Activated CD4-positive, alpha-beta memory T cell treated with anti-CD3 and anti-CD28 coated beads for 36 hours (primary cell): ENCODE data around the gene FASLG. TPM values are rescaled to one million over a fixed set of nuclear protein-coding genes. Genes with fewer than 3 reads are reported as not detected.
A peak's percentile ranks its signal among the peaks of the same experiment; 100 is the strongest.

Source experiments
- CTCF ChIA-PET: fragments of 350-600 bp; sonication (Branson Sonifier 250); formaldehyde crosslinking; loops from one replicate; lab custom pipeline; 2021; ENCODE audit warnings: antibody characterized with exemption, inconsistent platforms; lab: Charles Lee
- POLR2A ChIA-PET: fragments of 350-600 bp; sonication (Branson Sonifier 250); formaldehyde crosslinking; loops from one replicate; lab custom pipeline; 2021; ENCODE audit warnings: antibody characterized with exemption; lab: Charles Lee
- DNase-seq: peaks from one replicate; pipeline ENCODE4 v3.0.0-alpha.2; 2020
- H3K27ac Mint-ChIP-seq: one replicate; pipeline ENCODE4 v1.8.0; 2021; ENCODE audit warnings: mixed read lengths
- H3K27me3 Mint-ChIP-seq: one replicate; pipeline ENCODE4 v1.8.0; 2021; ENCODE audit warnings: mixed read lengths
- H3K36me3 Mint-ChIP-seq: one replicate; pipeline ENCODE4 v1.8.0; 2021; ENCODE audit warnings: mixed read lengths
- H3K4me1 Mint-ChIP-seq: one replicate; pipeline ENCODE4 v1.8.0; 2021; ENCODE audit warnings: low read depth, mixed read lengths
- H3K4me3 Mint-ChIP-seq: one replicate; pipeline ENCODE4 v1.8.0; 2021; ENCODE audit warnings: mild to moderate bottlenecking, mixed read lengths
- H3K9me3 Mint-ChIP-seq: one replicate; pipeline ENCODE4 v1.8.0; 2021; ENCODE audit warnings: mixed read lengths
- intact Hi-C: fragments of 100-400 bp; cut with micrococcal nuclease; formaldehyde crosslinking; loops from one replicate; pipeline ENCODE4 v1.15.1; 2023
- total RNA-seq, 2 experiments: library from RNA; stranded (reverse); gene quantifications; one replicate each; pipeline ENCODE4 v1.2.3, GENCODE V29; 2021

Gene FASLG
- total RNA-seq, 2 experiments from 2014 or later: 8.2 to 8.6 TPM

- no peaks in the 10 kb centered on the region for H3K9me3 Mint-ChIP-seq
- peaks cover 49% of the 10 kb centered on the region for H3K4me1 Mint-ChIP-seq
- H3K27me3 Mint-ChIP-seq: peaks cover 8% of the 10 kb centered on the region
- intact Hi-C loops: loop anchor here (1.0 to 5.0 kb wide), 2 partner anchors 8 to 33 kb away; no protein-coding TSS in a partner anchor
- H3K4me3 Mint-ChIP-seq: no peak overlapping the region
- no peak for DNase-seq
- ChIA-PET CTCF (interaction anchor here (1.1 to 3.9 kb wide), 2 partner anchors 90 to 98 kb away, joined by 3 to 14 read pairs; no protein-coding TSS in a partner anchor), POLR2A (no interaction called here)
- H3K27ac Mint-ChIP-seq: no peak overlapping the region
- no peaks in the 10 kb centered on the region for H3K36me3 Mint-ChIP-seq
Measured at GRCh38 chr1:172629170-172629569, 29.7 kb upstream of the FASLG start.

- DNase-seq: no peak
- CTCF ChIA-PET: interaction anchor here (1.1 to 3.9 kb wide), 2 partner anchors 90 to 98 kb away, joined by 3 to 14 read pairs; no protein-coding TSS in a partner anchor
Measured at GRCh38 chr1:172629638-172630037, 29.3 kb upstream of the FASLG start.

GRCh38 chr1:172630056-172630818 is 28.7 kb upstream of the FASLG start:
- intact Hi-C loops: no loop called here
- ChIA-PET POLR2A (no interaction called here), CTCF (interaction anchor here (1.1 to 3.9 kb wide), 2 partner anchors 89 to 97 kb away, joined by 3 to 14 read pairs; no protein-coding TSS in a partner anchor)
- Mint-ChIP-seq H3K4me1 (peaks cover 49% of the 10 kb centered on the region), H3K27ac (no peak overlapping the region), H3K4me3 (no peak overlapping the region), H3K36me3 (no peaks in the 10 kb centered on the region), H3K9me3 (no peaks in the 10 kb centered on the region), H3K27me3 (peaks cover 8% of the 10 kb centered on the region)
- no peak for DNase-seq

More at GRCh38 chr1:172629638-172630037, 29.3 kb upstream of the FASLG start:
- Mint-ChIP-seq H3K27me3 (peaks cover 8% of the 10 kb centered on the region), H3K27ac (no peak overlapping the region), H3K4me1 (peaks cover 49% of the 10 kb centered on the region), H3K9me3 (no peaks in the 10 kb centered on the region), H3K4me3 (no peak overlapping the region), H3K36me3 (no peaks in the 10 kb centered on the region)
- intact Hi-C loops: loop anchor here (1.0 to 5.0 kb wide), 2 partner anchors 8 to 33 kb away; no protein-coding TSS in a partner anchor
- POLR2A ChIA-PET: no interaction called here

- H3K27me3 Mint-ChIP-seq: peaks cover 7% of the 10 kb centered on the region
- no peaks in the 10 kb centered on the region for H3K9me3 Mint-ChIP-seq
- H3K4me3 Mint-ChIP-seq: no peak overlapping the region
- no peaks in the 10 kb centered on the region for H3K36me3 Mint-ChIP-seq
- H3K27ac Mint-ChIP-seq: no peak overlapping the region
- ChIA-PET CTCF (interaction anchor here (3.9 kb wide), 1 partner anchor 89 kb away, joined by 14 read pairs; no protein-coding TSS in a partner anchor), POLR2A (no interaction called here)
- intact Hi-C loops: no loop called here
- DNase-seq: no peak
- H3K4me1 Mint-ChIP-seq: peaks cover 47% of the 10 kb centered on the region
Measured at GRCh38 chr1:172630868-172631267, 28.0 kb upstream of the FASLG start.

DNA sequence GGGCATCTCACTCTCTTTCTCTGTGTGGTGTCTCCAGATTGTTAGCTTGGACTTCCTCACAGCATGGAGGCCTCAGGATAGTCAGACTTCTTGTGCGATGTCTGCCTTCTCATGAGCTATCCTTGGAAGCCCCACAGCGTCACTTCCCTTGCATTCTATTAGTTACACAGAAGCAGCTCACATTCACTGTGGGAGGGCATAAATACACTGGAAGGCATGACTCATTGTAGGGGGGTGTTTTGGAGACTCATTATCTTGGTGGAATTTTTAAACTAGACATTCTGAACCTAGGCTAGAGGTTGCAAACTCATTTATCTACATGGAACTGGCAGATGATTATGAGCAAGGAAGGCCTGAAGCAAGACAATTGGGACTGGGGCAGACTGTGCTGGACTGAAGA is 21.4 kb upstream of the FASLG start:
- Mint-ChIP-seq H3K4me1 (peaks cover 58% of the 10 kb centered on the region), H3K4me3 (no peak overlapping the region), H3K36me3 (peaks cover 8% of the 10 kb centered on the region), H3K27ac (peak overlapping the region; percentile 65), H3K27me3 (peaks cover 16% of the 10 kb centered on the region), H3K9me3 (peaks cover 18% of the 10 kb centered on the region)
- ChIA-PET POLR2A (interaction anchor here (0.7 to 4.3 kb wide), 6 partner anchors 10 to 71 kb away, joined by 3 to 51 read pairs (median 6); partner anchors contain the start of gene FASLG), CTCF (interaction anchor here (1.0 to 12.1 kb wide), 6 partner anchors 22 to 105 kb away, joined by 3 to 78 read pairs (median 3); partner anchors contain the start of gene FASLG)
- DNase-seq: peak; percentile 56
- intact Hi-C loops: loop anchor here (1.0 kb wide), 1 partner anchor 8 kb away; no protein-coding TSS in a partner anchor

DNA sequence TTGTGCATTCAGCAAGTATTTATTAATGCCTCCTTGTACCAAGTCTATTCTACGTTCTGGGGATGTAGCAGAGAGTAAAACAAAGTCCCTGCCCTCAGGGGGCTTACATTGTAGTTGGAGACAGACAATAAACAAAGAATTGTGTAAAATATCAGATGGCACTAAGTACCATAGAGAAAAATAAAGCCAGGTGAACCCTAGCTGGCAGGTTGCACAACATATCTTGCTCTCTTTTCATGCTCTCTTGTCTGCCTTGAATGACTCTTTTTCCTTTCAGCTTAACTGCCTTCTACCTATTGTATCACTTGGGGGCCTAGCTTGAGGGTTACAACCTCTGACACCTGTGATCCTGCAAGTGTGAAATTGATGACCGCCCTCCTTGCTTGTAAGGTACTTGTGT is 20.7 kb upstream of the FASLG start:
- H3K9me3 Mint-ChIP-seq: peaks cover 18% of the 10 kb centered on the region
- POLR2A ChIA-PET: interaction anchor here (0.7 to 4.3 kb wide), 7 partner anchors 9 to 61 kb away, joined by 3 to 51 read pairs (median 5); partner anchors contain the start of gene FASLG
- intact Hi-C loops: loop anchor here (2.0 kb wide), 3 partner anchors 33 to 457 kb away; no protein-coding TSS in a partner anchor
- DNase-seq: no peak
- peaks cover 18% of the 10 kb centered on the region for H3K27me3 Mint-ChIP-seq
- peak overlapping the region; percentile 53 for H3K4me3 Mint-ChIP-seq
- H3K36me3 Mint-ChIP-seq: peaks cover 8% of the 10 kb centered on the region
- CTCF ChIA-PET: interaction anchor here (1.3 to 12.1 kb wide), 8 partner anchors 21 to 104 kb away, joined by 3 to 78 read pairs (median 7); partner anchors contain the start of gene FASLG
- peak overlapping the region; percentile 98 for H3K27ac Mint-ChIP-seq
- peaks cover 62% of the 10 kb centered on the region for H3K4me1 Mint-ChIP-seq

DNA sequence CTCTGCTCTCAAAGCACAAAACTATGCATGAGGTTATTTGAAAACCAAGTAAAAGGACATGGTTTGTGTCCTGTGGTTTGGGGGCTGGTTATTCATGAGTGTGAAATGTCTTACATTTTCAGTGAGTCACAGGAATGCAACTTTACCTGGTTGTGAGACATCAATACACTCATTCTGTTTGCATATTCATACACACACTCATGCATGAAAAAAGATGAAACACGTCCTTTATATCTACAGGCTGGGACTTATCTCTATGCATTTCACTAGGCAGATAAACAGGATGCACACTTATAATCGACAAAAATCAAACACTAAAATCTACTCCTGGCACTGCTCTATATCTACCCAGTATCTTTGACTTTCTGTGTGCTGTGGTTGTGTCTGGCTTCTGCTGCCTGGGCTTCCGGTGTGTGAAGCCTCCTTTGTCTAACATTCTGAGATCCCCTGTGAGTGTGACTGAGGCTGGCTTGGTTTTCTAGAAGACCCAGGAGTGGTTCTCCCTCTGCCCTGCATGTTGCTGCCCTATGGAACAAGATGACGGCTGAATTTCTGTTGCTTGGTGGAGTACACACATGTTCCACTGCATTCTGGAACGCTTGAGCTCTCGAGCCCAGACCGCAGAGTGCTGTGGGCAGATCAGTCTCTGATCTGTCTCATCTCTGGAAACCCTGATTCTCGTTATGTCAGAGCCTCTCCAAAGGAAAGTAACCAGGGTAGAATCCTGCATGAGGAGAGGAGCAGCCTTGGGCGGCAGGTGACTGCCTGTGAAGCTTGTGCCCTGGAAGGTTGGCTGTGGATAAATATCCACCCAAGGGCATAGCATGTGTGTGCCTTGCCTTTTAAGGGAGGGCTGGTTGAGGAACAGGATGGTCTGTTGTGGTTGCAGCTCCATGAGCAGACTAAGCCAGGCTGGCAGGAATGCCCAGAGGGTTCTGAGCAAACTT is 19.7 kb upstream of the FASLG start:
- CTCF ChIA-PET: interaction anchor here (0.6 to 12.1 kb wide), 17 partner anchors 18 to 196 kb away, joined by 3 to 78 read pairs (median 4); partner anchors contain the start of genes FASLG and PIGC
- H3K4me3 Mint-ChIP-seq: peak overlapping the region; percentile 53
- H3K36me3 Mint-ChIP-seq: peaks cover 8% of the 10 kb centered on the region
- H3K9me3 Mint-ChIP-seq: peaks cover 18% of the 10 kb centered on the region
- POLR2A ChIA-PET: interaction anchor here (0.7 to 4.3 kb wide), 12 partner anchors 8 to 107 kb away, joined by 3 to 51 read pairs (median 4); partner anchors contain the start of genes FASLG and SUCO
- H3K4me1 Mint-ChIP-seq: peaks cover 71% of the 10 kb centered on the region
- peak overlapping the region; percentile 98 for H3K27ac Mint-ChIP-seq
- intact Hi-C loops: loop anchor here (1.0 to 2.0 kb wide), 15 partner anchors 8 to 458 kb away; no protein-coding TSS in a partner anchor
- peak; percentile 93 for DNase-seq
- H3K27me3 Mint-ChIP-seq: peaks cover 20% of the 10 kb centered on the region

DNA sequence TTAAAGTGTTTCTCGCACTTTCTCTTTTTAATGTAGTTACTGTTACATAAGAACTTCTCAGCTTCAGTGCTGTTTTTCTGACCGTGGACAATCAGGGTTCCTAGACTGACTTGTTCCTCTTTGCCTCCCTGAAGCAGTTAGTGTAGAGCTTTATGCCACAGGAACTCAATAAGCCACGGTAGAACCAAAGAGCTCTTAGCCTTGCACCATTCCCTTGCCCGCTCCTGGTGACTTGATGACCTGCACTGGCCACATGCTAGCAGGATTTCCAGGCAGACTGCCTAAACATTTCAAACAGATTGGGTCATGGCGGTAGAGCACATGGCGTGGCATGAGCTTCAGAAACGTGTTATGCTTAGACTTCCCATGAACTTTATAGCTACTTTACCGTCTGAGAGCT is 18.8 kb upstream of the FASLG start:
- Mint-ChIP-seq H3K9me3 (peaks cover 18% of the 10 kb centered on the region), H3K4me1 (peaks cover 80% of the 10 kb centered on the region), H3K36me3 (peaks cover 8% of the 10 kb centered on the region), H3K4me3 (no peak overlapping the region), H3K27me3 (peaks cover 25% of the 10 kb centered on the region), H3K27ac (peak overlapping the region; percentile 98)
- ChIA-PET POLR2A (interaction anchor here (0.8 to 4.3 kb wide), 8 partner anchors 22 to 106 kb away, joined by 3 to 51 read pairs (median 6); partner anchors contain the start of gene FASLG), CTCF (interaction anchor here (0.7 to 12.1 kb wide), 11 partner anchors 20 to 197 kb away, joined by 3 to 78 read pairs (median 4); partner anchors contain the start of gene PIGC)
- intact Hi-C loops: no loop called here
- DNase-seq: no peak

- ChIA-PET POLR2A (interaction anchor here (0.8 kb wide), 2 partner anchors 18 to 22 kb away, joined by 4 read pairs; partner anchors contain the start of gene FASLG), CTCF (interaction anchor here (1.2 to 12.1 kb wide), 2 partner anchors 78 to 85 kb away, joined by 4 to 78 read pairs; no protein-coding TSS in a partner anchor)
- intact Hi-C loops: no loop called here
- peaks cover 85% of the 10 kb centered on the region for H3K4me1 Mint-ChIP-seq
- H3K4me3 Mint-ChIP-seq: no peak overlapping the region
- H3K27ac Mint-ChIP-seq: no peak overlapping the region
- H3K36me3 Mint-ChIP-seq: peaks cover 8% of the 10 kb centered on the region
- peaks cover 12% of the 10 kb centered on the region for H3K9me3 Mint-ChIP-seq
- H3K27me3 Mint-ChIP-seq: peaks cover 29% of the 10 kb centered on the region
- DNase-seq: no peak
Measured at GRCh38 chr1:172641492-172641891, 17.4 kb upstream of the FASLG start.

- CTCF ChIA-PET: interaction anchor here (12.1 kb wide), 1 partner anchor 76 kb away, joined by 78 read pairs; no protein-coding TSS in a partner anchor
- DNase-seq: no peak
- intact Hi-C loops: no loop called here
- H3K9me3 Mint-ChIP-seq: no peaks in the 10 kb centered on the region
- no peaks in the 10 kb centered on the region for H3K36me3 Mint-ChIP-seq
- H3K4me1 Mint-ChIP-seq: peaks cover 87% of the 10 kb centered on the region
- no peak overlapping the region for H3K27ac Mint-ChIP-seq
- POLR2A ChIA-PET: interaction anchor here (0.7 kb wide), 1 partner anchor 16 kb away, joined by 3 read pairs; the partner anchor contains the start of gene FASLG
- H3K4me3 Mint-ChIP-seq: no peak overlapping the region
- H3K27me3 Mint-ChIP-seq: peaks cover 31% of the 10 kb centered on the region
Measured at GRCh38 chr1:172642970-172643369, 15.9 kb upstream of the FASLG start.
